Endothelial cell (in vitro differentiated cells): ENCODE measurements around the gene NKAIN2. TPM values are rescaled to one million over a fixed set of nuclear protein-coding genes. Genes with fewer than 3 reads are reported as not detected.
"Not testable (repeated sequence)": the region's sequence is repeated elsewhere in the genome, so short reads cannot be mapped to it uniquely, and the experiment has no call there.

Source experiments
- DNase-seq: peaks from one replicate; pipeline ENCODE4 v3.0.0; 2021; ENCODE audit warnings: low spot score
- H3K27ac Mint-ChIP-seq: one replicate; pipeline ENCODE4 v1.8.0; 2021; ENCODE audit warnings: mixed read lengths, inconsistent platforms; ENCODE audit not compliant: unreplicated experiment
- H3K27me3 Mint-ChIP-seq: one replicate; pipeline ENCODE4 v1.8.0; 2021; ENCODE audit warnings: mild to moderate bottlenecking, moderate library complexity, mixed read lengths, inconsistent platforms; ENCODE audit not compliant: unreplicated experiment
- H3K36me3 Mint-ChIP-seq: one replicate; pipeline ENCODE4 v1.8.0; 2021; ENCODE audit warnings: mild to moderate bottlenecking, low read depth, mixed read lengths, inconsistent platforms; ENCODE audit not compliant: unreplicated experiment
- H3K4me1 Mint-ChIP-seq: one replicate; pipeline ENCODE4 v1.8.0; 2021; ENCODE audit warnings: mild to moderate bottlenecking, mixed read lengths, inconsistent platforms; ENCODE audit not compliant: unreplicated experiment
- H3K4me3 Mint-ChIP-seq: one replicate; pipeline ENCODE4 v1.8.0; 2021; ENCODE audit warnings: mild to moderate bottlenecking, mixed read lengths, inconsistent platforms; ENCODE audit not compliant: unreplicated experiment
- H3K9me3 Mint-ChIP-seq: one replicate; pipeline ENCODE4 v1.8.0; 2021; ENCODE audit warnings: mixed read lengths, inconsistent platforms; ENCODE audit not compliant: unreplicated experiment
- CTCF ChIP-seq: fragments of 200-600 bp; sonication (generic); IDR thresholded peaks from one replicate; pipeline ENCODE4 v1.5.0; 2021; ENCODE audit warnings: antibody characterized with exemption; ENCODE audit not compliant: unreplicated experiment
- total RNA-seq: library from RNA; stranded (reverse); fragmentation: NEBNext Ultra II Directional; extraction: Animal tissue kit (Norgen Biotek cat#: 25700); gene quantifications from one replicate; pipeline ENCODE4 v1.2.1, GENCODE V29; 2021; ENCODE audit not compliant: unreplicated experiment

Gene NKAIN2
- total RNA-seq, 1 donor from 2014 or later: 9.5 TPM

- Mint-ChIP-seq H3K27ac (no peak overlapping the region), H3K27me3 (no peaks in the 10 kb centered on the region)
- DNase-seq: no peak
These were observed 655.6 kb downstream of the NKAIN2 start for GRCh38 chr6:124459268-124459667.

GRCh38 chr6:124462750-124463149, 659.1 kb downstream of the NKAIN2 start:
- H3K36me3 Mint-ChIP-seq: no peaks in the 10 kb centered on the region
- TF ChIP-seq CTCF: no peak
- no peak overlapping the region for H3K27ac Mint-ChIP-seq
- H3K9me3 Mint-ChIP-seq: no peaks in the 10 kb centered on the region
- no peaks in the 10 kb centered on the region for H3K27me3 Mint-ChIP-seq
- H3K4me3 Mint-ChIP-seq: no peak overlapping the region
- DNase-seq: no peak
- peaks cover 4% of the 10 kb centered on the region for H3K4me1 Mint-ChIP-seq

More at GRCh38 chr6:124459268-124459667, 655.6 kb downstream of the NKAIN2 start:
- Mint-ChIP-seq H3K36me3 (no peaks in the 10 kb centered on the region), H3K9me3 (no peaks in the 10 kb centered on the region), H3K4me3 (no peak overlapping the region), H3K4me1 (peaks cover 4% of the 10 kb centered on the region)
- TF ChIP-seq CTCF: no peak

DNA sequence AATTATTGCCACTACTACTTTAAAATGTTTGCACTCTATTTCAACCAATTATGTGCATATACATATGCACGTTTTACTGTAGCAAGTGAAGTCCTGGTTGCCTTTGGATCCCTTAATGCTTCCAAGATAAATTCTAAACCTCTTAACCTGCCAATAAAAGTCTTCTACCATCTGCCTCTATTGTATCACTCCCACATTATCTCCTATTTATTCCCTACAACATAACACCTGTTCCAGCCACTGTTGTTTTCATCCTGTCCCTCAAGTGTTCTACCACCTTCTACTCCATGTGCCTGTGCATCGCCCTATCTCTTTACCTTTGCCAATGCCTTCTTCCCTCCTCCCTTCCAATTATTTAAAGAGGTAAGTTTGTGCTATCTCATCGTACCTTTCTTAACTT, 659.6 kb downstream of the NKAIN2 start:
- no peak for DNase-seq
- Mint-ChIP-seq H3K27me3 (no peaks in the 10 kb centered on the region), H3K4me3 (no peak overlapping the region), H3K27ac (no peak overlapping the region), H3K9me3 (no peaks in the 10 kb centered on the region), H3K4me1 (peaks cover 4% of the 10 kb centered on the region), H3K36me3 (no peaks in the 10 kb centered on the region)
- TF ChIP-seq CTCF: no peak

GRCh38 chr6:124464600-124464999, 660.9 kb downstream of the NKAIN2 start:
- H3K27me3 Mint-ChIP-seq, H3K36me3 Mint-ChIP-seq, H3K27ac Mint-ChIP-seq, H3K4me1 Mint-ChIP-seq, H3K4me3 Mint-ChIP-seq, H3K9me3 Mint-ChIP-seq, DNase-seq: not testable (repeated sequence)

- no peak for DNase-seq
- no peaks in the 10 kb centered on the region for H3K27me3 Mint-ChIP-seq
- no peaks in the 10 kb centered on the region for H3K9me3 Mint-ChIP-seq
- no peak overlapping the region for H3K4me3 Mint-ChIP-seq
- H3K36me3 Mint-ChIP-seq: no peaks in the 10 kb centered on the region
- H3K4me1 Mint-ChIP-seq: no peaks in the 10 kb centered on the region
- TF ChIP-seq CTCF: no peak
- no peak overlapping the region for H3K27ac Mint-ChIP-seq
These were observed 663.3 kb downstream of the NKAIN2 start for GRCh38 chr6:124466949-124467348.

DNA sequence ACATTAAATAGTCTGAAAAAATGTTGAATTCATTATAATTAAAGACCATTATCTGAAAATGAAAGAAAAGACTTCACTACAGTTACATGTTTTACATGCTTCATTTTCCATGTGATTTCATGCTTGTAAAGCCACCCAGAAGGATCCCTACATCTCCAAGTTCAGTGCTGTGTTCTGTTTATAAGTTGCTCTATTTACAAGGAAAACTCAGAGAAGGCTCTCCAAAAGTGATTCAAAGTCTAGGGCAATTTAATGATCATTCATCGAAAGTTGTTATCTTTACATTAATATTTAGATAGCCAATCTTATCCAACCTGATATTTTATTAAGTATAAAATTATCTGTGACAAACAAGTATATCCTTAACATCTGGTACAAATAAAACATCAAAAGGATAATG, 663.7 kb downstream of the NKAIN2 start:
- H3K27ac Mint-ChIP-seq: no peak overlapping the region
- no peaks in the 10 kb centered on the region for H3K9me3 Mint-ChIP-seq
- H3K27me3 Mint-ChIP-seq: no peaks in the 10 kb centered on the region
- no peak for TF ChIP-seq CTCF
- DNase-seq: no peak
- no peak overlapping the region for H3K4me3 Mint-ChIP-seq
- peaks cover 2% of the 10 kb centered on the region for H3K4me1 Mint-ChIP-seq
- H3K36me3 Mint-ChIP-seq: no peaks in the 10 kb centered on the region
